GM21447 (cell line): ENCODE results near the gene MYO19.
"Not testable (repeated sequence)": the region's sequence is repeated elsewhere in the genome, so short reads cannot be mapped to it uniquely, and the experiment has no call there.

Source experiments
- ATAC-seq: cut with Tn5 transposase; IDR thresholded peaks from one replicate; pipeline ENCODE4 v1.9.1; 2021; ENCODE audit not compliant: unreplicated experiment

Gene MYO19

DNA sequence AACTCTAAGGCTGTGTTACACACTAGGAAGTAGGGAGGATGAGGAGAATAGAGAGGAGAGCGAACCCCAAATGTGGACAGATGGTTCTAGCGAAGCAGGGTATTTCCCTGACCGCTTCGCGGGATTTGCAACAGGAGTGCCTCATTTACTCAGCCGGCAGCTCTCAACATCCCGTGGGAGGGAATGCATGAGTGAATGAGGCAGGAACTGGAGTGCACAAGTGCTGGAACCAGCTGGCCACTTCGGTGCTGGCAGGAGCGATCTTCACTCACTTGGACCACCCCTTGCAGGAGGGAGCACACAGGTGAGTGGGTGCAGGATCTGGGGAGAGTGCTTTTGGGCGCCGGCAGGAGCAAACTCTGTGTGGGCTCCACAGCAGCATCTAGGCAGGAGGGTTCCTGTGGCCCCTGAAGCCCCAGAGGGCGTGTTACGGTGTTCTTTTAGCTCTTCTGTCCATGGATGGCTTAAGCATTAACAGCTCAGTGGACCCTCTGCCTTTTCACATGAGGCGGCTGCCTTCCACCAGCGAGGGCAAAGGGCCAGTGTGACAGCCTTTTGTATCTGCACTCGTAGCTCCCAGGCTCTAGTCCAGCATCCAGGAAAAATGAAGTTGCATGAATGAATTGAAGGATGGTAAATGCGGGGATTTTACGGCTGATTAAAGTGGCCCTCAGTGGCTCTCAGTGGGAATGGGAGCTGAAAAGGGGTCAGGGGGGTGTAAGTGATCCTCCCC, 65.6 kb downstream of the MYO19 start:
- ATAC-seq, result no peak

DNA sequence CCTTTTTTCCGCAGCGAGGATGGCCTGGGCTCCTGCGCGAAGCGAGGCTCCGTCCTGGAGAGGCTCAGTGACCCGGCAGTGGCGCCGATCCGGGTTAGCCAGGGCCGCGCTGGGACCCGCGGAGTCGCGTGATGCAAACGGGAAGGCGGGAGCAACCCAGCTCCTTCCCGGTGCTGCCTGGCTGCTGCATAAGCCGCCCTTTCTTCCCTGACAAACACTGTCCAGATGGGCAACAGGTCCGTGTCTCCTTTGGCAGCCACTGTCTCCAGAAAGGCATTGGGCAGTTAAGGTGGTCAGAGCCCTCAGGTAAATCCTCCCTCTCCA, 69.9 kb downstream of the MYO19 start:
- no peak for ATAC-seq

DNA sequence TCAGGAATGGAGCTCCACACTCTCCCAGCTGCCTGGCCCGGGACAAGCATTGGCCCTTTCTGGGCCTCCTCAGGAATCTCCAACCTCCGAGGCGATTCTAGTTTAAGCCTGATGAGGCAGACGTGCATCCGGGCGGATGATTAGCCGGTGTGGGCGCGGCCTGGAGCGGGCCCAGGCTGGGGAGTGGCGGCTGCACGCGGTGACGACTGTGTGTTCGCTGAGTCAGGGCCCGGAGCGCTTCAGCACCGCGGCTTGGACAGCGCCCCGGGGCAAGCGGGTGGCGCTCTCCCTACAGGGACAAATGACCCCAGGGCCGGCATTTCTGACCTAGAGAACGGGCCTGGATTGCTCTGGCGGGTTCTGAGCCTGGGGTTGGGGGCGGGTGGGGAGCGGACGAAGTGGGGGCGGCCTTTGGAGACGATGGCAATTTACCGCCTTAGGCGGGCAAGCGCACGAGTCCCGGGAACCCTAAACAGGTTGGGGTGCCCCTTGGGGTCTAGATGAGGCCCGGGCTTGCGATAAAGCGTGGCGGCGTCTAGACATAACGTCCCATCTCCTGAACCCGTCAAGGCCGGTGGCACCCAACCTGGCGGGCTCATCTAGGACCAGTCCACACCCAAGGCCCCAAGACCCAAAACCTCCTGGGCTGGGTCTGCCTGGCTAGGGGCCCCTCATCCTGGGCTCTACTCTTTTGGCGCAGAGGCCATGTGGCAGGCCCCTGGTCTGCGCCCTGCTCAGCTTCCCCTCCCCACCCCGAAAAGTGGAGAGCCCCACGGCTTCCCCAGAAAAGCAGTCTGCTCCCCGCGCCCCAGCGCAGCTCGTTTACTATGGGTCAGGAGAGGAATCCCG, 70.5 kb downstream of the MYO19 start:
- no peak for ATAC-seq

- ATAC-seq, result no peak
Observed at GRCh38 chr17:36461330-36462110, 73.1 kb downstream of the MYO19 start.

- ATAC-seq, result no peak
Observed at GRCh38 chr17:36460265-36460937, 74.3 kb downstream of the MYO19 start.

GRCh38 chr17:36459601-36460000, 75.1 kb downstream of the MYO19 start:
- ATAC-seq, result no peak

DNA sequence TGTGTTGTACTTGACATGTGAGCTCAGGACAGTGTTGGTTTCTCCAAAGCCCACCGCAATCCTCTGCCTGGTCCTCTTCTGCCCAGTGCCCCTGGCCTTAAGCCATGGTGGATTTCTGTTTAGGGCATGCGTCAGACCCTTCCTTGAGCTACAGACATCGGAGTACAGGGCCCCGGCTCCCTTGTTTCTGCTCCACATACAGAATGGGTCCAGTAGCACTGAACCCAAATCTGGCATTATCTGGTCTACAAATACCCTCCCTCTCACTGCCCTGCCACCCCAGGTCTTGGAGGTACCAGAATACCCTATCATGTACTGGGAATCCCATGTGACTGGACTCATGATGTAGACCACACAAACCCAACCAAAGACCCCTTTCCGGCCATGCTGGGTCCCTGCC, 75.6 kb downstream of the MYO19 start:
- ATAC-seq, result no peak

- not testable (repeated sequence) for ATAC-seq
Observed at GRCh38 chr17:36457701-36458100, 77.0 kb downstream of the MYO19 start.

GRCh38 chr17:36452888-36453287, 81.8 kb downstream of the MYO19 start:
- not testable (repeated sequence) for ATAC-seq

GRCh38 chr17:36449997-36450396, 84.7 kb downstream of the MYO19 start:
- ATAC-seq, result not testable (repeated sequence)
